HG03442 (cell line): Measurements from ENCODE around the gene USP20.
A peak's percentile ranks its signal among the peaks of the same experiment; 100 is the strongest.

Experiments used
- ATAC-seq: cut with Tn5 transposase; IDR thresholded peaks from one replicate; pipeline ENCODE4 v1.9.1; 2021; ENCODE audit warnings: mild to moderate bottlenecking, moderate library complexity; ENCODE audit not compliant: unreplicated experiment

USP20 gene

DNA sequence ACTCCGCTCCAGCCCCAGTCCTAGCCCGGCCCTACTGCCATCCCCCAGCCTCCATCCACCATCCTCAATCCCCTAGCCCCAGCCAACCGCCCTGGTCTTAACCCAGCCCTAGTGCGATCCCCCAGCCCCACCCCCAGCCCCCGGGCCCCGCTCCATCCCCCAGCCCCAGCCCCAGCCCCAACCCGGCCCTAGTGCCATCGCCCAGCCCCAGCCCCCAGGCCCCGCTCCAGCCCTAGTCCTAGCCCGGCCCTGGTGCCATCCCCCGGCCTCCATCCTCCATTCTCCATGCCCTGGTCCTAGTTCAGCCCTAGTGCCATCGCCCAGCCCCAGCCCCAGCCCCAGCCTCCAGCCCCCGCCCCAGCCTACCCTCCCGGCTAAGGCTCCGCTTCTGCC lies 11.7 kb upstream of the USP20 start:
- no peak for ATAC-seq

DNA sequence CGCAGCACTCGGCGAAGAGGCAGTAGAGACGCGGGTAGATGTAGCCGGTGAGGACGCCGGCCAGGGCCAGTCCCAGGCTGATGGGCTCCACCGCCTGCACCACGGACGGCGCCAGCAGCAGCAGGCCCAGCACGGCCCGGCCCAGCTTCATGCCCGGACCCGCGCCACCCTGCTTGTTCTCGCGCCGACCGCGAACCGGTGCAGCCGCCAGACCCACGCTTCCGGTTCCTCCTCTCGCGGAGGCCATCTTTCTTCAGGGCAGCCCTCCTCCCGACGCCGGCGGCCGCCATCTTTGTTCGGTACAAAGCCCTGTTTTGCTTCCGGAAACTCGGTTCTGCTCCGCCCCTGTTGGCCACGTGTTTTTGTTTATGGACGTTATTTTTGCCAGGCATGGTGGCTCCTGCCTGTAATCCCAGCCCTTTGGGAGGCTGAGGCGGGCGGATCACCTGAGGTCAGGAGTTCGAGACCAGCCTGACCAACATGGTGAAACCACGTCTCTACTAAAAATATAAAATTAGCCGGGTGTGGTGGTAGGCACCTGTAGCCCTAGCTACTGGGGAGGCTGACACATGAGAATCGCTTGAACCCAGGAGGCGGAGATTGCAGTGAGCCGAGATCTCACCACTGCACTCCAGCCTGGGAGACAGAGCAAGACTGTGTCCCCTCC lies 11.2 kb upstream of the USP20 start, which contains the start of gene TOR1A:
TSS of gene TOR1A (minus strand) at position 202 of the 667 bp plus-strand sequence. CDS start at position 151, 51 bp downstream.
- peak; percentile 89 for ATAC-seq

DNA sequence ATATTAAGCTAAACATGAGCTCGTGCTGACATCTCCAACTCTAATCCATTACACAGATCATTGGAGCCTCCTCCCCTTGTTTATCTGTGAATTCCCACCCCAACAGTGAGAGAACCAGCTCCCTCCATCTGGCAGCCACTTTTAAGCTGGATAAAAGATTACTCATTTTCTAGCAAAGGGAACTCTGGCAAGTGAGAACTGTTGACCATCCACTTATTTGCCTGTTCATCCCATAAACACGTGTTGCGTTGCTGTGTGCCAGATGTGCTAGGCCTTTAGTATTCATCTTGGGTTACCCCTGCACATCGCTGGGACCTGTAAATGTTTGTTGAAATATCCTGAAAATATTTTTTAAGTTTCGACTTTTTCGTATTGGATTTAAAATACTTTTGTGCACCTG lies 8.9 kb upstream of the USP20 start:
- no peak for ATAC-seq

DNA sequence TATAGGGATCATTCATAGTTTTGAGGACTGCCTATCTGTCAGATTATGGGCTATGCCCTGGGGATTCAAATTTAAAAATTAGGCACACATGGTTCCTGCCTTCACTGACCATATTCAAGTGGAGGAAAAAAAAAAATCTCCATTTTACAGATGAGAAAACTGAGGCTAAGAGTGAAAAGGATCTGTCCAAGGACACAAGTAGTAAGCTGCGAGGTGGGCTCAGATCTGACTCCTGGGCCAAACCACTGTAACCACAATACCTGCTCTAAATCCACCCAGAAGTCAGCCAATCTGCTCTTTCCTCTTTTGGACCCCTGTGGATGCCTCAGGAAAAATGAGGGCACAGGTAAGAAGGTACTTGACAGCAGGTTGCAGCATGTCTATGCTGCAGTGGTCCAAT lies 8.5 kb upstream of the USP20 start:
- ATAC-seq, result no peak

DNA sequence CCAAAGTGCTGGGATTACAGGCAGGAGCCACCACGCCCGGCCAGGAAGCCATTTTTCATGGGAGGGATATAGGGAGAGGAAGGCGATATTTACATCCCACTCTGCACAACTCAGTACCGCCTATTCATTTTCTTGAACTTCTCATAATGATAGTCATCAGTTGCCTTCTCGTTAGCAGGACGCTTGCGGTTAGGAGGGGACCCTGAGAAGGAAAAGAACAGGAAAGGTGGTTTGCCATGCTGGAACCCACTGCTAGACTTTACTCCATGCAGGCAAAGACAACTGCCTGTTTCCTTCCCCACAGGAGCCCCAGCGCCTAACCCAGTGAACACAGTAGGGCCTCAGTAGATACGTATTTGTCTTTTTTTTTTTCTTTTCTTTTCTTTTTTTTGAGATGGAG lies 7.2 kb upstream of the USP20 start:
- ATAC-seq, result no peak

DNA sequence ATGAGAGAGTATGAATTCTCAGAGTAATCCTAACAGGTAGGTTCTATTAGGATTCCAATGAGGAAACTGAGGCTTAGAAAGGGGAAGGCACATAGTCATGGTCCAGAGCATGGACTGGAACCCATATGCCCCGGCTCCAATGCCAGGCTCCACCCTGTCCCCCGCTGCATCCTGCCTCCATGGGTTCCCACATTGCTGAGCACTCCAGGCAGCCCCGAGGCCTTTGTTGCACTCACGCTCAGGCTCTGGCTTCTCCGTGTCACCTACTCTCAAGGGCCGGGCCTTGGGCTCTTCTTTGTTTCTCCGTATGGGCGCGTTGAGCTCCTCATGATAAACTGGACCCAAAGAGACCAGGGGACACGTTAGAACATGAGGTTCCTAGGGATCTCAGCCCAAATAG lies 6.3 kb upstream of the USP20 start:
- no peak for ATAC-seq

DNA sequence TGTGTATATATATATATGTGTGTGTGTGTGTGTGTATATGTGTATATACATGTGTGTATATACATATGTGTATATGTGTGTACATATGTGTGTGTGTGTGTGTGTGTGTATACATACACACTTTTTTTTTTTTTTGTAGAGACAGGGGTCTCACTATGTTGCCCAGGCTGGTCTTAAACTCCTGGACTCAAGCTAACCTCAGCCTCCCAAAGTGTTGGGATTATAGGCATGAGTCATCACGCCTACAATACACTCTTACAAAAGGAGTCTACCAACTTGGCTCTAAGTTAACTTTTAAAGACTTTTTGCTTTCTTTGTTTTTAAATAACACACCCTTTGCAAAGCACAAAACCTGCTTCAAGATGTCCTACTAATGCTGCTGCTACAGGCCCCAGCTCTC lies 2.3 kb upstream of the USP20 start:
- ATAC-seq, result no peak

DNA sequence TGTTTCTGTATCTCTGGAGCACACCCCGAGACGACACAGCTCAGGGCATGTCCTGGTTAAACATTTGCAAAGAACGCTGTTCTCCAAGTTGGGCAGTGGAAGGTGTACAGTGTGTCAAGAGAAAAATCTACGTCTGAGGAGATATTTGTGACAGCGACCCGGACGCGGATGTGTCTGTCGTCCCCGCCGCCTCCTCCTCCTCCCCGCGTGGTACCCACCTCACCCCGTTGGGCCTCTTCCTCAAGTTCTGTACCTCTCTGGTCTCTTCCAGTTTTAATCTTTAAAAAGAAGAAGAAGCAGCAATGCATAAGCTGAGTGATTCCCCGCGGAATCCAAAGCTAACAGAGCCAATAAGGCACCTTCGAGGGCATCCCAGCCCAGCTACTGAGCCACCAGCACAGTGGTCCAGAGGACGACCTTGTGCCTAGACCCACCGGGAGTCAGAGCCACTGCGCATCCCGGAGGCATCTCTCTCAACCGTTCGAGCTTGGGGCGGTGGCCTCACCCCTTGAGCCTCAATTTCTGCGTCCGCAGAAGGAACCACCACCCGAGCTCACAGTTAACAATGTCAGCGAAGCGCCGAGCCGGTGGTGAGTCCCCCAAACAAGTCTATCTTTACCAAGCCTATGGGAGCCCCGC lies 650 bp upstream of the USP20 start:
- ATAC-seq, result no peak

DNA sequence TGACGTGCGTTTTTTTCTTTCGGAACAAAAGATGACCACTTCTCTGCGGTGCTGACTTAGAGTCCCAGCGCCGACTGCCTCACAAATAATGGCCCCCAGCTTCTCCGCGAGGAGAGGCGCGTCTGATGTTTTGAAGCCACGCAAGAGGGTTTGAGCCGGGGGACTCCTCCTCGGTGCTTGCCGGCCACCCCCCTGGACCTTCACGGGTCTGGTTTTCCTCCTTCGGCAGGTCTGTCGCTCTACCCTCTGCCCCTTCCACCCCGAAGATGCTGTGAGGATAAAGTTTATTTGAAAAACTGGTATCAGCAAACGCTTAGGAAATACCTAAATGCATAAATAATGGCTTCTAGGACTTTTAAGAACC lies 584 bp downstream of the USP20 start:
- ATAC-seq, result no peak

DNA sequence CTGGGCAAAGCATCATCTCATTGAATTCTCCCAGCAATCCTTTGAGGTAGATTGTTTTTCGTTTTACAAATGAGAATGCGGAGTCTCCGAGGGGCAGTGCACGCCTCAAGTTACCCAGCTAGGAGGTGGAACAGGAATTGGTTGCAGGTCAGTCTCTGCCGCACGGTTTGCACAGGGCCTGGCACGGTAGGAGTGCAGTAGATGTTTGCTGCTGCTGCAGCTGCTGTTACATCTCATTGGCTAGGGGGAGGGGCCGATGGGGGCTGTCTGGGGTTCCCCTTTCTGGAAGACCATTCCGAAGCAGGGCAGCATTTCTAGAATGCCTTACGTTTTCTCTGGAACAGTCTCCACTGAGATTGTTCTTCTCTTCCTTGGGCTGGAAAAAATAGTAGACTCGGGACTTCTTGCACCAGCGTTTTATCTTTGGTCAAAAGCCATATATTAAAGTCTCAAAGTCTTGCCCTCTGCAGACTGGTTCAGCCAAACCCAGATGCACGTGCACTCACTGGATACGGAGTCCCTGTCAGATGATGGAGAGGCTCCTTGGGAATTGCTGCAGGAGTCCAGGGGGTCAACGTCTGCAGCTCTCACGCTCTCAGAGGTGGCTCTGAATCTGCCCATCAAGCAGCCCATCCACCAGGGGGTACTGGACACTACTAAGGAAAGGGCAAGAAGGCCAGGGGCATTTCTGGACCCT lies 1.2 kb downstream of the USP20 start:
- no peak for ATAC-seq

DNA sequence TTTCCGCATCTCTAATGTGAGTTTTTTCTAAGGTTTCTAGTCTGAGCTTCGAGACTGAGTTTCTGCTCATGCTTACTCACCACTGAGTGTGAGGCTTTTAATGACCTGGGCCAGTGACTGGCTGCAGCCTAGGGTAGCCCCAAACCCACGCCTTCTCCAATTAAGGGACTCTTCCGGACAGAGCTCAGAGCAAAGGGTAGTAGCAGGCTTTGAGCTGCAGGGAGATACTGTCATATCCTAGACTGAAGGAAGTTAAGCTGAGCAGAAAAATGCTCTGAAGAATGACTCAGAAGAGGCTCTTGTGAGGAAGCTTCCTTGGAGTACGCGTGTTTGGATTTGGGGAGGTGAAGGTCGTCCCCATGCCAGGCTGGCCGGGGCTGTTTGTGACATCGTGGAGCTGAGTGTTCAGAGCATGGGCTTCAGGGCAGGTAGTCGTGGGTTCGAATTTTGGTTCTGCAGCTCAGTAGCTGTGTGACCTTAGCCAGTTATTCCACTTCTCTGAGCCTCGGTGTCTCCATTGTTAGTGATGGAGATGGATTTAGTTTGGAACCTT lies 3.5 kb downstream of the USP20 start:
- ATAC-seq, result no peak

DNA sequence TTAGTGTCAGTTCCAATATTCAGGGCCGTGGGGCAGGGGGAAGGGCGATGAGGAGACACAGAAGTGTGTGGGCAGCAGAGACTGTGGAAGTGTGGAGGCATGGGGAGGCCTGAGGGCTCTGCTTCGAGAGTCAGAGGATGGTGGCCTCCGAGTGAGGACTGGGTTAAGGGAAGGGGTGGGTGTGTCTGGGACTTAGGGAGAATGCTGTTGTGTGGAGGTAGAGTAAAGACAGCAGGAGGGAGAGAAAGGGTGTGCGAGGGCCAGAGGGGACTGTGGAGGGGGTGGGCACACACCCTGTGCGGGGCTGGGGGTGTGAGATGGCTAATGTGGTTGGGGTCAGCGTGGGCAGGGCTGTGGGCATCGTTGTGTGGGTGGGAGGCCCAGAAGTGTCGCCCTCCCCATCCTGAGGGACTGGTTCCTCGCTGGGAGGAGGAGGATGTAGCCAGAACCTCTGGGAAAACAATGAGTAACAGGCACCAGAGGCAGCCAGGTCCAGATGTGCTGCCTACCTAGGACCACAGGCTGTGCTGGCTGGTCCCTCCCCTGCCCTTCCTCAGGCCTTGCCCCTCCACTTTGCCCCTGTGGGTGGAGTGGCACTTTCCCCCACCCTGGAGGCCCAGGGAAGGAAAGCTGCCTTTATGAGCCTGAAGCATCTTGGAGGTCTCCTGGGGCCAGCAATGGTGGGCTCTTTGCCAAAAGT lies 4.2 kb downstream of the USP20 start:
- ATAC-seq, result no peak

DNA sequence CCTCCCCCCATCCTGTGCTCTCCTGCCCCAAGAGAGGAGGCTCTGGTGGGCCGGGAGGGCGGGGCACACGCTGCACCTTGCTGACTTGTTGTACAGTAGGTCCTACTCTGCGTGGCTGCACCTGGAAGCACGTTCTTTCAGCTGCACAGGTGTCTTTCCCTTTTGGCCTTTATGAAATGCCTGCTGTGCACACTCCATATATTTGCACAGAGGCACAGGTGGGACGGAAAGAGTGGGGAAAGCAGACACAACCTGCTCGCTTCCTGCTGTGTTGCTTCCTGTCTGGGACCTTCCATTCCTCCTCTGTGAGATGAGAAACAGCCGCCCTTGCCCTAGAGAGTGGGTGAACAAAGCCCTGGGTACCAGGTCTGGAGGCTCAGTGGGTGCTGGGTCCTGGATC lies 4.8 kb downstream of the USP20 start:
- ATAC-seq, result no peak

DNA sequence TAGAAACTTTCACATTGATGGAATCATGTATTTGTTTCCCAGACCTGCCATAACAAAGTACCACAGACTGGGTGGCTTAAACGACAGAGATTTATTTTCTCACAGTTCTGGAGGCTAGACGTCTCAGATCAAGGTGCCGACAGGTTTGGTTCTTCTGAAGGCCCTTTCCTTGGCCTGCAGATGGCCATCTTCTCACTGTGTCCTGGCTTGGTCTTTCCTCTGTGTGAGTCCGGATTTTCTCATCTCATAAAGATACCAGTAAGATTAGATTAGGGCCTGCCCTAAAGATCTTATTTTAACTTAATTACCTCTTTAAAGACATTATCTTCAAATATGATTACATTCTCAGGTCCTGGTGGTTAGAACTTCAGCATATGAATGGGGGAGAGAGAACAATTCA lies 5.8 kb downstream of the USP20 start:
- ATAC-seq, result no peak

DNA sequence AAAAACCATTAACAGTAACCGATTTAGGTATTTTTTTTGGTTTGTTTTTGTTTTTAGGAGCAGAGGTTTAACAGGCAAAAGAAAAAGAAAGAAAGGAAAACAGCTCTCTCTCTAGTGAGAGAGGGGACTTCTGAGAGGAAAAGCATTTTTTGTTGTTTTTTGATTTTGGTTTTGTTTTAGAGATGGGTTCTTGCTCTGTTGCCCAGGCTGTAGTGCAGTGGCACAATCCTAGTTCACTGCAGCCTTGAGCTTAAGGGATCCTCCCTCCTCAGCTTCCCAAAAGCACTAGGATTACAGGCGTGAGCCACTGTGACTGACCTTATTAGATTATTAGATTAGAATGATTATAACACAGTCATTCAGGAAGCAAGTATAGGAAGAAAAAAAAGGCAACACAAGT lies 10.1 kb downstream of the USP20 start:
- no peak for ATAC-seq

DNA sequence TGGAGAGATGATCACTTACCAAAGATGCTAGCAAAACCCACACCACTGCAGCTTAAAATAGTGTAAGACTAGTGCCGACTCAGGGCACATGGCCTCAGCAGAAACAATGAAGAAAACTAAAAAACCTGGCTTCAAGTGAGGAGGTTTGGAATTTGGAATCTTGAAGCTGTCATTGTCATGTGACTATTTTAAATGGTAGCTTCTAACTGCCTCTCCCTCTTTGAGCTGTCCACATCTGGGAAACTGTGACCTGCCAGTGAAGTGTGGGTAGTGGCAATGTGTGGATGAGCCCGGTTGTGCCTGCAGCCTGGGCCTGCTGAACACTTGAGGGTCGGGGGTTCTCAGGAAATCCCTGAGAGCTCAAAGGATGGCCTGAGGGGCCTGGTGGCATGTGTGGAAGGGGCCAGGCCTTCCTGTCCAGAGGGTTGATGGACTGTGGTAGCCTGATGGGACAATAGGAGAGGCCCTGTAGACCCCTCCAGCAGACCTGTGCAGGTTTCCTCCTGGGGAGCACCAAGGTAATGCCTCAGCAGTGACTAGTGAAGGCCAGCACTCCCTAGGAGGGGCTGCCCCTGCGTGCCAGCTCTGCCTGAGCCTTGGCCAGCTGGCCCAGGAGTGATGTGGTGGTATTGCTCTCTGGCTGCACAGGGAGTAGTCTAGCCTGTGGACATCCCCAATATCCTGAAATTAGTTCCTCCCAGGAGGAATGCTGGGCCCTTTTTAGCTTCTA lies 13.6 kb downstream of the USP20 start:
- no peak for ATAC-seq

DNA sequence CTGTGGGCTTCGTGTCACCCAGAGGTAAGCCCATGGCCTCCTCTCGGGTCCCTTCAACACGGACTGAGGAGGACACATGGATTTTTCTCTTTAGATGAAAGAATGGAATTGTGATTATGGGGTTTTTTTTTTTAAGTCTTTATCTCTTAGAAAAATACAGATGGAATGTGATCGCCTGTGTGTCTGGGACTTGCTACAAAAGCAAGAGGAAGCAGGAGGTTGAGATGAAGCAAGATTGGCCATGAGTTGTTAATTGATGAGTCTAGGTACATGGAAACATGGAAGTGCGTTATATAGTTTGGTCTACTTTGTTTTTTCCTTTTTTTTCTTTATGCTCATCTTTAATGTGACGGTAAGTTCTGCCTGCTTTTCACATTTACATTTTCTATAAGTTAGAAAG lies 14.6 kb downstream of the USP20 start:
- ATAC-seq, result no peak

DNA sequence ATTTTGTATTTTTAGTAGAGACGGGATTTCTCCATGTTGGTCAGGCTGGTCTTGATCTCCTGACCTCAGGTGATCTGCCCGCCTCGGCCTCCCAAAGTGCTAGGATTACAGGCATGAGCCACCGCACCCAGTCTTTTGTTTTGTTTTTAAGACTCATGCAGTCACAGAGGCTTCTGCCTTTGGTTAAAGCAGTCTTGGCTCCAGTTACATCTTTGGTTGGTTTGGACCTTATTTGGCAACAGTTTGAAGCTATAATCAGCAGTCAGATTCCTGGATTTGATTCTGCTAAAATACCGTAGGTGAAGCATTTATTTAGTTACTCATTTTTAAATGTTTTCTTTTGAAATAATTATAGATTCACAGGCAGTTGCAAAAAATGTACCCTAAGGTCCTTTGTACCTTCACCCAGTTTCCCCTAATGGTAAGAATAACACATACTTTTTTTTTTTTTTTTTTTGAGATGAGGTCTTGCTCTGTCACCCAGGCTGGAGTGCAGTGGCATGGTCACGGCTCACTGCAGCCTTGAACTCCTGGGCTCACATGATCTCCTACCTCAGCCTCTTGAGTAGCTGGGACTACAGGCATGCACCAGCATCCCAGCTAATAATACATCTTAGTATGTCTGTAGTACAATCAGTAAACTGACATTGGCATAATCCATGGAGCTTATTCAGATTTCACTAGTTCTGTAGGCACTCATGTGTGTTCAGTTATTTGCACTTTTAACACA lies 15.7 kb downstream of the USP20 start:
- ATAC-seq, result no peak

DNA sequence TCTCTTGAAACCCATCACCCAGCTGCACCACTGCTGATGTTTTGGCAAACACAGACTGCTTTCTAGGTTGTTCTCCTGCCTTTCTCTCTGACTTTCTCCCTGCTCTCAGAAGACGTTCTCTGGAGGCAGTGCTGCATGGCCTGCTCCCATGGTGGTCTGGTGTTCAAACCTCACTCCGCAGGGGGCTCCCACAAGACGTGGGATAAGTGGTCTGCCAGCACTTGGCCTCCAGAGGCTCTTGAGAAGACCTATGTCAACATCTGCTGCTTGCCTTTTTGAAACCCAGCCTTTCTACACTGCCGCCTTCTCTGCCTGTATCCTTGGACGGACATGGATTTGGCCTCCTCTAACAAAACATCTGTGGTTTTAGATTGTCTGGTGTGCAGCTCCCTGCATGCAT lies 16.6 kb downstream of the USP20 start:
- no peak for ATAC-seq

DNA sequence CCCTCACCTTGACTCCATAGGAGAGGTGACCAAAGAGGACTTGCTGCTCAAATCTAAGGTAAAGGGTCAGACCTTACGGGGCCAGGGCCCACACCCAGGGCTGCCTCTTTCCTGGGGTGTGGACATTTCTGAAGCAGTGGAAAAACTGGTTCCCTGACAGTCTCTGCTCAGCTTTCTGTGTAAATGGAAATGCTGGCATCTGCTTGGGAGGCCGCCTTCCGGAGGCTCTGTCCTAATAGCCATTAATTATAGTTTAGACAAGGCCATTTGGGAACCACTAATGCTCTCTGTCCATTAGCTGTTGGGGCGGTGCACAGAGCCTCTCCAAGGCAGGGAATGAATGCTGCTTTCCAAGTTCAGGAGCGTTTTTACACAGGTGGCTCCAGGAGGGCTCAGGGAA lies 17.3 kb downstream of the USP20 start:
- ATAC-seq, result no peak
